Transverse colon (tissue), 4 donors: Measurements from ENCODE around the gene PNLIPRP1.

Experiments used
- EP300 ChIP-seq: sonication (generic); formaldehyde crosslinking; IDR thresholded peaks from one replicate; pipeline ENCODE4 v1.6.1; 2017; ENCODE audit warnings: antibody characterized with exemption, low read depth
- POLR2A ChIP-seq: fragments of 450-650 bp; IDR thresholded peaks from one replicate; pipeline ENCODE4 v1.6.1; 2016; ENCODE audit warnings: antibody characterized with exemption, mild to moderate bottlenecking, moderate library complexity
- POLR2AphosphoS5 ChIP-seq, 3 donors: sonication (generic); formaldehyde crosslinking; IDR thresholded peaks; one replicate each; pipeline ENCODE4 v1.6.1; 2016; ENCODE audit warnings: antibody characterized with exemption in 3 of 3
- TF ChIP-seq, protein P1 (sequence below), 5 experiments: fragments of 200-600 bp in 3 of 5; fragments of 450-650 bp in 2 of 5; sonication (generic) in 3 of 5; IDR thresholded peaks; 1 replicate in 2 of 5; 2 replicates in 3 of 5; pipeline ENCODE4 v1.5.1; 2016 to 2017; ENCODE audit warnings: antibody characterized with exemption in 5 of 5, inconsistent platforms in 3 of 5, mild to moderate bottlenecking in 2 of 5, moderate library complexity in 1 of 5

GRCh38 chr10:116545756-116546155 lies 45.0 kb upstream of the PNLIPRP1 start, which contains the start of gene PNLIP:
- TF ChIP-seq, protein P1, sequence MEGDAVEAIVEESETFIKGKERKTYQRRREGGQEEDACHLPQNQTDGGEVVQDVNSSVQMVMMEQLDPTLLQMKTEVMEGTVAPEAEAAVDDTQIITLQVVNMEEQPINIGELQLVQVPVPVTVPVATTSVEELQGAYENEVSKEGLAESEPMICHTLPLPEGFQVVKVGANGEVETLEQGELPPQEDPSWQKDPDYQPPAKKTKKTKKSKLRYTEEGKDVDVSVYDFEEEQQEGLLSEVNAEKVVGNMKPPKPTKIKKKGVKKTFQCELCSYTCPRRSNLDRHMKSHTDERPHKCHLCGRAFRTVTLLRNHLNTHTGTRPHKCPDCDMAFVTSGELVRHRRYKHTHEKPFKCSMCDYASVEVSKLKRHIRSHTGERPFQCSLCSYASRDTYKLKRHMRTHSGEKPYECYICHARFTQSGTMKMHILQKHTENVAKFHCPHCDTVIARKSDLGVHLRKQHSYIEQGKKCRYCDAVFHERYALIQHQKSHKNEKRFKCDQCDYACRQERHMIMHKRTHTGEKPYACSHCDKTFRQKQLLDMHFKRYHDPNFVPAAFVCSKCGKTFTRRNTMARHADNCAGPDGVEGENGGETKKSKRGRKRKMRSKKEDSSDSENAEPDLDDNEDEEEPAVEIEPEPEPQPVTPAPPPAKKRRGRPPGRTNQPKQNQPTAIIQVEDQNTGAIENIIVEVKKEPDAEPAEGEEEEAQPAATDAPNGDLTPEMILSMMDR (IDR thresholded peaks at IDR 0.05) = no peak
- TF ChIP-seq EP300 (no peak), POLR2A (no peak), POLR2AphosphoS5 (IDR thresholded peaks at IDR 0.05) (no peak)
